ENCODE data around the gene HES3. TPM values are rescaled to one million over a fixed set of nuclear protein-coding genes. Genes with fewer than 3 reads are reported as not detected.

HES3 gene
- polyA plus RNA-seq, 1 of the 3 experiments (the other 2 are of a cell fraction), result not detected

- TF ChIP-seq REST (IDR thresholded peaks at IDR 0.05; ENCODE audit: low read depth, low read length), result no peak
- TF ChIP-seq, protein P1, sequence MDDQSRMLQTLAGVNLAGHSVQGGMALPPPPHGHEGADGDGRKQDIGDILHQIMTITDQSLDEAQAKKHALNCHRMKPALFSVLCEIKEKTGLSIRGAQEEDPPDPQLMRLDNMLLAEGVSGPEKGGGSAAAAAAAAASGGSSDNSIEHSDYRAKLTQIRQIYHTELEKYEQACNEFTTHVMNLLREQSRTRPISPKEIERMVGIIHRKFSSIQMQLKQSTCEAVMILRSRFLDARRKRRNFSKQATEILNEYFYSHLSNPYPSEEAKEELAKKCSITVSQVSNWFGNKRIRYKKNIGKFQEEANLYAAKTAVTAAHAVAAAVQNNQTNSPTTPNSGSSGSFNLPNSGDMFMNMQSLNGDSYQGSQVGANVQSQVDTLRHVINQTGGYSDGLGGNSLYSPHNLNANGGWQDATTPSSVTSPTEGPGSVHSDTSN (IDR thresholded peaks at IDR 0.05), result no peak
- TF ChIP-seq NRF1 (IDR thresholded peaks at IDR 0.05; ENCODE audit: low read depth, low read length), result no peak
- TF ChIP-seq TCF12 (IDR thresholded peaks at IDR 0.05), result no peak
- no peak for TF ChIP-seq RAD21 (IDR thresholded peaks at IDR 0.05; ENCODE audit: low read length)
- TF ChIP-seq IRF3 (IDR thresholded peaks at IDR 0.05; ENCODE audit: low read depth, low read length), result no peak
- no peak for TF ChIP-seq RCOR1 (IDR thresholded peaks at IDR 0.05; ENCODE audit: low read length)
These were observed 13.6 kb downstream of the HES3 start (continued) for GRCh38 chr1:6257541-6258069.

- no peaks in the 10 kb centered on the region for H3K9me2 ChIP-seq
- no peak for DNase-seq
- H3K36me3 ChIP-seq (replicated peaks in 1 of 2; ENCODE audit: control insufficient read depth in 1 of 2, insufficient read depth in 2 of 2, low read length in 1 of 2), result no peaks in the 10 kb centered on the region
- no peak overlapping the region for H2AFZ ChIP-seq (ENCODE audit: low read depth)
- no peaks in the 10 kb centered on the region for H4K20me1 ChIP-seq (ENCODE audit: insufficient read depth)
- peaks cover 0 to 27% of the 10 kb centered on the region in 2 experiments; a peak in 1 of 4 replicates for H3K4me1 ChIP-seq (ENCODE audit: control insufficient read depth in 1 of 2, insufficient read depth in 2 of 2, low read depth in 1 of 2, low read length in 1 of 2)
- H3K4me2 ChIP-seq, result no peak overlapping the region
- H3K79me2 ChIP-seq (ENCODE audit: insufficient read depth), result no peaks in the 10 kb centered on the region
- CTCF ChIA-PET, result interaction anchor here (0.6 to 5.8 kb wide), 7 partner anchors 12 to 85 kb away, joined by 3 to 68 read pairs (median 4); no protein-coding TSS in a partner anchor
- no peak overlapping the region for H3K9ac ChIP-seq
- no peaks in the 10 kb centered on the region for H3F3A ChIP-seq (replicated peaks; ENCODE audit: insufficient read depth)
- POLR2A ChIA-PET, result no interaction called here
- H3K9me3 ChIP-seq, result no peaks in the 10 kb centered on the region
- H3K4me3 ChIP-seq (ENCODE audit: low read depth in 2 of 2, low read length in 1 of 2), result no peak overlapping the region
- no peak overlapping the region for H3K27ac ChIP-seq (ENCODE audit: low read depth in 2 of 2, low read length in 1 of 2)
- H3K27me3 ChIP-seq (ENCODE audit: insufficient read depth), result no peaks in the 10 kb centered on the region
- TF ChIP-seq TCF12 (IDR thresholded peaks at IDR 0.05), result no peak
- WGBS (ENCODE audit: low lambda C conversion rate), result 93% methylated on average over 6 of the region's 10 CpGs
These were observed 14.7 kb downstream of the HES3 start for GRCh38 chr1:6258675-6259074.
